H1 (cell line): ENCODE measurements around the gene RGL1. TPM values are rescaled to one million over a fixed set of nuclear protein-coding genes. Genes with fewer than 3 reads are reported as not detected.

Experiments used
- BCL11A ChIP-seq, 2 experiments: IDR thresholded peaks; one replicate each; pipeline ENCODE4 v1.6.1; 2011; ENCODE audit warnings: low read depth in 2 of 2, low read length in 2 of 2, mild to moderate bottlenecking in 2 of 2
- FOSL1 ChIP-seq: IDR thresholded peaks from 2 replicates; pipeline ENCODE4 v1.6.1; 2011; ENCODE audit warnings: mild to moderate bottlenecking, low read depth, low read length, moderate library complexity; ENCODE audit not compliant: insufficient read depth
- GTF2F1 ChIP-seq: IDR thresholded peaks from 2 replicates; pipeline ENCODE4 v1.6.1; 2012; ENCODE audit warnings: low read depth, low read length, improper control_type of control experiment, borderline replicate concordance
- POLR2AphosphoS5 ChIP-seq: IDR thresholded peaks from 2 replicates; pipeline ENCODE4 v1.6.1; 2011; ENCODE audit warnings: low read depth, low read length
- RFX5 ChIP-seq: IDR thresholded peaks from 2 replicates; pipeline ENCODE4 v1.6.1; 2011; ENCODE audit warnings: low read depth, low read length, improper control_type of control experiment, borderline replicate concordance
- SRF ChIP-seq: IDR thresholded peaks from 2 replicates; pipeline ENCODE4 v1.6.1; 2011; ENCODE audit warnings: mild to moderate bottlenecking, low read depth, low read length, moderate library complexity
- polyA plus RNA-seq, 7 experiments: library from polyadenylated mRNA; depleted of rRNA in 3 of 7; stranded (reverse) in 5 of 7; unstranded in 2 of 7; fragments of >200 nt in 5 of 7; fragments of 200-250 nt in 2 of 7; gene quantifications; 1 replicate in 5 of 7; 2 replicates in 1 of 7; 4 replicates in 1 of 7; pipeline versions ENCODE4 v1.2.1 to v1.2.3, GENCODE V29; 2011 to 2013; ENCODE audit warnings: missing spikeins in 2 of 7, mixed read lengths in 2 of 7
- total RNA-seq: library from RNA; stranded (reverse); fragmentation: NEBNext Ultra II Directional; extraction: Animal tissue kit (Norgen Biotek cat#: 25700); gene quantifications from 2 replicates; pipeline ENCODE4 v1.2.1, GENCODE V29; 2021
- TF ChIP-seq, protein P1 (sequence below): IDR thresholded peaks from 2 replicates; pipeline ENCODE4 v1.6.1; 2011; ENCODE audit warnings: low read length, improper control_type of control experiment
- TF ChIP-seq, protein P2 (sequence below): IDR thresholded peaks from 2 replicates; pipeline ENCODE4 v1.6.1; 2011; ENCODE audit warnings: low read depth, mild to moderate bottlenecking, low read length; ENCODE audit not compliant: insufficient read depth

Gene RGL1
- total and polyA plus RNA-seq, 2 of the 8 experiments (the other 6 are each of a cell fraction or from before 2014, with no cell fraction given): 0.98 to 2.4 TPM

DNA sequence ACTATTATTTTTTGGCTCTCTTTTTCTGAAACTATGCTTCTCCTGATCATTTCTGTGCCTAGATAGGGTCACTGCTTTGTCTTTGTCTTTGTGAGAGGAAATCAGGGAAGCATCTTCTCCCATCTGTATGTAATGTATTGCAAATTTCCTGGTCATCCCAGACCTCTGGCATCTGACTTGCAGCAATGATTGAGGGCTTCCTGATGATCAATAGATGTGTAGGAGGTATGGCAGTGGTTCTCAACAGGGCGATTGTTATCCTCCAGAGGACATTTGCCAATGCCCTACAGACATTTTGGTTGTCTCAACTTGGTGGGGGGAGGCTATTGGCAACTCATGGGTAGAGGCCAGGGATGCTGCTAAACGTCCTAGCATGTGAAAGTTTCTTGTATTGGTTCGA lies 64.7 kb downstream of the RGL1 start (continued):
- TF ChIP-seq, protein P1, sequence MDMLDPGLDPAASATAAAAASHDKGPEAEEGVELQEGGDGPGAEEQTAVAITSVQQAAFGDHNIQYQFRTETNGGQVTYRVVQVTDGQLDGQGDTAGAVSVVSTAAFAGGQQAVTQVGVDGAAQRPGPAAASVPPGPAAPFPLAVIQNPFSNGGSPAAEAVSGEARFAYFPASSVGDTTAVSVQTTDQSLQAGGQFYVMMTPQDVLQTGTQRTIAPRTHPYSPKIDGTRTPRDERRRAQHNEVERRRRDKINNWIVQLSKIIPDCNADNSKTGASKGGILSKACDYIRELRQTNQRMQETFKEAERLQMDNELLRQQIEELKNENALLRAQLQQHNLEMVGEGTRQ: no peak
- TF ChIP-seq GTF2F1: no peak
- no peak for TF ChIP-seq RFX5
- no peak for TF ChIP-seq SRF
- TF ChIP-seq, protein P2, sequence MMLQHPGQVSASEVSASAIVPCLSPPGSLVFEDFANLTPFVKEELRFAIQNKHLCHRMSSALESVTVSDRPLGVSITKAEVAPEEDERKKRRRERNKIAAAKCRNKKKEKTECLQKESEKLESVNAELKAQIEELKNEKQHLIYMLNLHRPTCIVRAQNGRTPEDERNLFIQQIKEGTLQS: no peak
- TF ChIP-seq POLR2AphosphoS5: no peak
- no peak for TF ChIP-seq BCL11A (IDR thresholded peaks at IDR 0.05; ENCODE audit: low read depth in 2 of 2, low read length in 2 of 2)
- TF ChIP-seq FOSL1: no peak
